Measurements from ENCODE around the gene CLPTM1L. TPM values are rescaled to one million over a fixed set of nuclear protein-coding genes. Genes with fewer than 3 reads are reported as not detected.

The CLPTM1L gene
- total and polyA plus RNA-seq, 2 donors (not counting 1 experiment from before 2014, with no cell fraction given): 78.4 to 99.9 TPM

- 12% methylated on average over 48 of the region's 48 CpGs for WGBS (ENCODE audit: insufficient coverage)
- intact Hi-C loops (cut with micrococcal nuclease): loop anchor here (1.0 to 10.0 kb wide), 5 partner anchors 19 to 417 kb away; partner anchors contain the start of genes CLPTM1L and NDUFS6
- Mint-ChIP-seq H3K4me3 (peak overlapping the region; percentile 96), H3K27me3 (peaks cover 13% of the 10 kb centered on the region), H3K4me1 (peaks cover 30% of the 10 kb centered on the region), H3K9me3 (ENCODE audit: insufficient read depth) (no peaks in the 10 kb centered on the region), H3K27ac (peak overlapping the region; percentile 100)
- ChIA-PET POLR2A (interaction anchor here (0.6 to 3.4 kb wide), 10 partner anchors 11 to 248 kb away, joined by 3 to 26 read pairs (median 4); partner anchors contain the start of gene CLPTM1L), CTCF (interaction anchor here (0.8 to 2.3 kb wide), 12 partner anchors 14 to 260 kb away, joined by 3 to 9 read pairs (median 4); partner anchors contain the start of gene CLPTM1L)
- no peaks in the 10 kb centered on the region for H3K9me3 ChIP-seq (ENCODE audit: control extremely low read depth in 1 of 3, control insufficient read depth in 2 of 3, insufficient read depth in 1 of 3, low read length in 2 of 3)
- H2AFZ ChIP-seq (ENCODE audit: insufficient read depth, low read depth, low read length, poor library complexity, severe bottlenecking): peak overlapping the region; percentile 87
- peak overlapping the region; percentile 83 to 92 for H3K27ac ChIP-seq (ENCODE audit: low read length in 2 of 2)
- DNase-seq (peak; percentile 88), ATAC-seq (ENCODE audit: low read depth) (peak; percentile 91)
- no peaks in the 10 kb centered on the region for H4K20me1 ChIP-seq (ENCODE audit: control insufficient read depth, insufficient read depth, low read length, poor library complexity, severe bottlenecking)
- no peaks in the 10 kb centered on the region for H3K36me3 ChIP-seq (replicated peaks in 1 of 2; ENCODE audit: control extremely low read depth in 1 of 2, control insufficient read depth in 1 of 2, extremely low read depth in 1 of 2, insufficient read depth in 2 of 2, low read length in 1 of 2)
- H3K4me1 ChIP-seq (ENCODE audit: control insufficient read depth in 2 of 2, insufficient read depth in 2 of 2, low read length in 2 of 2): peaks cover 15 to 21% of the 10 kb centered on the region in 2 donors
- peak overlapping the region; percentile 80 for H3K9ac ChIP-seq (ENCODE audit: low read length)
- TF ChIP-seq CTCF (IDR thresholded peaks at IDR 0.05): no peak
- no peak for TF ChIP-seq EZH2 (IDR thresholded peaks at IDR 0.05; ENCODE audit: borderline replicate concordance, insufficient read depth, low read depth, low read length, poor library complexity, severe bottlenecking)
- no peaks in the 10 kb centered on the region for H3K79me2 ChIP-seq (ENCODE audit: control insufficient read depth, insufficient read depth, low read length)
- peak overlapping the region; percentile 22 to 78 (median 62) for H3K4me3 ChIP-seq (ENCODE audit: control extremely low read depth in 1 of 5, extremely low read depth in 1 of 5, insufficient read depth in 1 of 5, low read depth in 2 of 5, low read length in 4 of 5)
- H3K4me2 ChIP-seq (replicated peaks; ENCODE audit: low read depth, low read length, poor library complexity, severe bottlenecking): peak overlapping the region; percentile 93
- peaks cover 0 to 3% (median 0%) of the 10 kb centered on the region in 4 experiments for H3K27me3 ChIP-seq (replicated peaks in 1 of 4; ENCODE audit: control extremely low read depth in 1 of 4, control insufficient read depth in 3 of 4, insufficient read depth in 4 of 4, low read length in 3 of 4)
Measured at GRCh38 chr5:1385395-1386273, 40.7 kb upstream of the CLPTM1L start.
